Measurements from ENCODE around the gene MRPL10.

GRCh38 chr17:47875011-47875985 is 44.0 kb upstream of the MRPL10 start:
- no peak for TF ChIP-seq CTCF (IDR thresholded peaks at IDR 0.05)
- TF ChIP-seq POLR2AphosphoS5 (IDR thresholded peaks at IDR 0.05) = no peak
- no peak for TF ChIP-seq POLR2A (IDR thresholded peaks at IDR 0.05)
